ENCODE measurements around the gene ENTPD3. TPM values are rescaled to one million over a fixed set of nuclear protein-coding genes. Genes with fewer than 3 reads are reported as not detected.

ENTPD3 gene
- total RNA-seq, 4 donors from 2014 or later: 2.1 to 5.7 (median 4.9) TPM

- intact Hi-C loops (cut with DNase I): no loop called here
- WGBS, 2 donors: 93 to 100% methylated on average over 1 of the region's 1 CpG
- no peak overlapping the region for H3K27ac ChIP-seq
- no peaks in the 10 kb centered on the region for H3K9me3 ChIP-seq
- DNase-seq: no peak
- H3K27me3 ChIP-seq: no peaks in the 10 kb centered on the region
- H3K4me3 ChIP-seq (replicated peaks in 1 of 3): no peak overlapping the region
- H3K4me1 ChIP-seq: no peaks in the 10 kb centered on the region
- TF ChIP-seq, protein P1, sequence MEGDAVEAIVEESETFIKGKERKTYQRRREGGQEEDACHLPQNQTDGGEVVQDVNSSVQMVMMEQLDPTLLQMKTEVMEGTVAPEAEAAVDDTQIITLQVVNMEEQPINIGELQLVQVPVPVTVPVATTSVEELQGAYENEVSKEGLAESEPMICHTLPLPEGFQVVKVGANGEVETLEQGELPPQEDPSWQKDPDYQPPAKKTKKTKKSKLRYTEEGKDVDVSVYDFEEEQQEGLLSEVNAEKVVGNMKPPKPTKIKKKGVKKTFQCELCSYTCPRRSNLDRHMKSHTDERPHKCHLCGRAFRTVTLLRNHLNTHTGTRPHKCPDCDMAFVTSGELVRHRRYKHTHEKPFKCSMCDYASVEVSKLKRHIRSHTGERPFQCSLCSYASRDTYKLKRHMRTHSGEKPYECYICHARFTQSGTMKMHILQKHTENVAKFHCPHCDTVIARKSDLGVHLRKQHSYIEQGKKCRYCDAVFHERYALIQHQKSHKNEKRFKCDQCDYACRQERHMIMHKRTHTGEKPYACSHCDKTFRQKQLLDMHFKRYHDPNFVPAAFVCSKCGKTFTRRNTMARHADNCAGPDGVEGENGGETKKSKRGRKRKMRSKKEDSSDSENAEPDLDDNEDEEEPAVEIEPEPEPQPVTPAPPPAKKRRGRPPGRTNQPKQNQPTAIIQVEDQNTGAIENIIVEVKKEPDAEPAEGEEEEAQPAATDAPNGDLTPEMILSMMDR (IDR thresholded peaks at IDR 0.05): no peak
- no peak for TF ChIP-seq POLR2A (IDR thresholded peaks at IDR 0.05)
- no peaks in the 10 kb centered on the region for H3K36me3 ChIP-seq
Observed at GRCh38 chr3:40369716-40370115, 17.3 kb upstream of the ENTPD3 start.

DNA sequence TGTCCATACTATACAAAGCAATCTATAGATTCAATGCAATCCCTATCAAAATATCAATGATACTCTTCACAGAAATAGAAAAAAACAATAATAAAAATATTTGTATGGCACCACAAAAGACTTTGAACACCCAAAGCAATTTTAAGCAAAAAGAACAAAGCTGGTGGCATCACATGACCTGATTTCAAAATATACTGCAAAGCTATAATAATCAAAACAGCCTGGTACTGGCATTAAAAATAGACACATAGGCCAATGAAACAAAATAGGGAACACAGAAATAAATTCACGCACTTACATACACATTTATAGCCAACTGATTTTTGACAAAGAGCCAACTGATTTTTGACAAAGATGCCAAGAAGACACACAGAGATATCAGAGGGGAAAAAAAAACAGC is 9.2 kb upstream of the ENTPD3 start:
- Histone ChIP-seq H3K27me3 (no peaks in the 10 kb centered on the region), H3K4me3 (replicated peaks in 1 of 3) (no peak overlapping the region), H3K36me3 (no peaks in the 10 kb centered on the region), H3K27ac (no peak overlapping the region), H3K4me1 (no peaks in the 10 kb centered on the region), H3K9me3 (no peaks in the 10 kb centered on the region)
- TF ChIP-seq, protein P1 (IDR thresholded peaks at IDR 0.05): no peak
- TF ChIP-seq POLR2A (IDR thresholded peaks at IDR 0.05): no peak
- 84 to 91% methylated on average over 1 of the region's 1 CpG for WGBS, 2 donors
- intact Hi-C loops (cut with DNase I): no loop called here
- DNase-seq: no peak

DNA sequence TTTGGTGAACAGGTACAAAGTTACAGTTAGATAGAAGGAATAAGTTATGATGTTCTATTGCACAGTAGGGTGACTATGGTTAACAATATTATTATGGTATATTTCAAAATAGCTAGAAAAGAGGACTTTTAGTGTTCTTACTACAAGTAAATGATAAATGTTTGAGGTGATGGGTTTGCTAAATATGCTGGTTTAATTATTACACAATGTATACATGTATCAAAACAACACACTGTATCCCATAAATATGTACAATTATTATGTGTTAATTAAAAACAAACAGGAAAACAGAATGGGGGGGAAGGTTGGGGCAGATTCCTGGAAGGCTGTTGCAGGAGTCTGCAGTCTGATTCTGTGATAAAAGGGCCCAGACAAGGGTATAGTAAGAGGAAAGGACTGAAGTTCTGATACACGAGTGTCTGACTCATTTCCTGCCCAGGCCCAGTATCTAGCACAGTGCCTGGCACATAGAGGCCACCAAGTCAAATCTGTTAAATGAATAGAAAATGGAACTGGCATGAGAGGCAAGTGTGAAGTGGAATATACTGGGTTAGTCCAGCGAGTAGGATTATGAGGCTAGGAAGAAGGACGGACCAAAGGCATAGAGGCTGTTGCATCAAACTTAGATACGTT is 7.2 kb upstream of the ENTPD3 start:
- no peaks in the 10 kb centered on the region for H3K9me3 ChIP-seq
- TF ChIP-seq, protein P1 (IDR thresholded peaks at IDR 0.05): no peak
- TF ChIP-seq POLR2A (IDR thresholded peaks at IDR 0.05): no peak
- no peaks in the 10 kb centered on the region for H3K36me3 ChIP-seq
- H3K27me3 ChIP-seq: no peaks in the 10 kb centered on the region
- no peak overlapping the region for H3K27ac ChIP-seq
- intact Hi-C loops (cut with DNase I): no loop called here
- no peak overlapping the region for H3K4me3 ChIP-seq (replicated peaks in 1 of 3)
- WGBS, 2 donors: 83 to 88% methylated on average over 4 of the region's 4 CpGs
- no peaks in the 10 kb centered on the region for H3K4me1 ChIP-seq
- DNase-seq: no peak

DNA sequence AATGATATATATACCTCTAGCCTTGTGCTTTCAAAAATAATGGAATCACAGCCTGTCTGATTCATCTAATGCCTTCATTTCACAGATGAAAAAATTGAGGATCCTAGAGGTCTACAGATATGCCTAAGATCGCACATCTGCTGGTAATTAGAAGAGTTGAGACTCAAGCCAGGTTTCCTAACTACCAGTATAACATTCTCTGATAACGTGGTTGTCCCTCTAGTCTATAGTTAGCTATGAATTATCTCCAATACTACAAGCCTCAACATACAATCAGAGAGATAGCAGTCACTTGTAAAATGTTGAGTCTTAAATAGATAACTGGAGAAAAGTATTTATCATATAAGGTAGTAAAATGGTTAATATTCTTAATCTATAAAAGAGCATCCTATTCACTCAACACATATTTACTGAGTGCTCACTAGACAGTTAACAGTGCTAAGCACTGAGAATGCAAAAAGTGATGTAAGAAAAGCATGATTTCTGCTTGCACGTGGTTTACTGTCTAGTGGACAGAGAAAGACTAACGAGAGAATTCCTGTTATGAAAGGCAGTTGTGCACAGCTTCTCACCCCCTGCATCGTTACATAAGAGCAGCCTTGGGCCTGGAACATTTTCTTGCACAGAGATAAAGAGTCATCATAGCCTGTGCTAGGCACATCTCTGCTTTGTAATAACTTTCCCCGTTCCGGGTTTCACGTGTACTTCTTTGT is 4.9 kb upstream of the ENTPD3 start:
- no peak for TF ChIP-seq POLR2A (IDR thresholded peaks at IDR 0.05)
- TF ChIP-seq, protein P1 (IDR thresholded peaks at IDR 0.05): no peak
- 49 to 56% methylated on average over 8 of the region's 8 CpGs for WGBS, 2 donors
- no peak for DNase-seq
- no peak overlapping the region for H3K4me3 ChIP-seq (replicated peaks in 1 of 3)
- no peak overlapping the region for H3K27ac ChIP-seq
- peaks cover 6 to 7% of the 10 kb centered on the region in 2 donors for H3K4me1 ChIP-seq
- H3K36me3 ChIP-seq: no peaks in the 10 kb centered on the region
- intact Hi-C loops (cut with DNase I): no loop called here
- no peaks in the 10 kb centered on the region for H3K27me3 ChIP-seq
- no peaks in the 10 kb centered on the region for H3K9me3 ChIP-seq

DNA sequence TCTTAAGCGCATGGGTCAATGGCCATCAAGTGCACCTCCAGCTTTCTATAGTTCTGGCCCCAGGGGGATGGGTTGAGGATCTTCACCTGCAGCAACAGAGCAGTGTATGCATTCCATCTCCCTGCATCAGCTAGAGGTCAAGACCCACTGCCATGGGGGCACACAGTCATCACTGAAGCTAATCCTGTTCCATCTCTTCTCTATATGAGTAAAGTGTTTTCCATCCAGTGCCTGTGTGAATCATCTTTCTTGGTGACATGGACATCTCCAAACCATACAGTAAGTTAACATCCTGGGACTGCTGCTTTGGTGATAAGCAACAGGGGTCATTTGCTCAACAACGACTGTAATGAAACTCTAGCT is 4.4 kb upstream of the ENTPD3 start:
- Histone ChIP-seq H3K36me3 (no peaks in the 10 kb centered on the region), H3K27ac (no peak overlapping the region), H3K4me1 (peaks cover 10 to 12% of the 10 kb centered on the region in 2 donors), H3K9me3 (no peaks in the 10 kb centered on the region), H3K27me3 (no peaks in the 10 kb centered on the region), H3K4me3 (replicated peaks in 1 of 3) (no peak overlapping the region)
- TF ChIP-seq, protein P1 (IDR thresholded peaks at IDR 0.05): no peak
- TF ChIP-seq POLR2A (IDR thresholded peaks at IDR 0.05): no peak
- DNase-seq: no peak
- 65 to 71% methylated on average over 2 of the region's 2 CpGs for WGBS, 2 donors
- intact Hi-C loops (cut with DNase I): no loop called here
